ENCODE results near the gene HSD17B12.

HSD17B12 gene

GRCh38 chr11:43693731-43694130 lies 13.2 kb downstream of the HSD17B12 start:
- in situ Hi-C loops (cut with MboI; ENCODE audit: low pct_unique_long_range_greater_than_20kb, low sequenced_read_pairs, unreplicated experiment), result no loop called here
- TF ChIP-seq, protein P1, sequence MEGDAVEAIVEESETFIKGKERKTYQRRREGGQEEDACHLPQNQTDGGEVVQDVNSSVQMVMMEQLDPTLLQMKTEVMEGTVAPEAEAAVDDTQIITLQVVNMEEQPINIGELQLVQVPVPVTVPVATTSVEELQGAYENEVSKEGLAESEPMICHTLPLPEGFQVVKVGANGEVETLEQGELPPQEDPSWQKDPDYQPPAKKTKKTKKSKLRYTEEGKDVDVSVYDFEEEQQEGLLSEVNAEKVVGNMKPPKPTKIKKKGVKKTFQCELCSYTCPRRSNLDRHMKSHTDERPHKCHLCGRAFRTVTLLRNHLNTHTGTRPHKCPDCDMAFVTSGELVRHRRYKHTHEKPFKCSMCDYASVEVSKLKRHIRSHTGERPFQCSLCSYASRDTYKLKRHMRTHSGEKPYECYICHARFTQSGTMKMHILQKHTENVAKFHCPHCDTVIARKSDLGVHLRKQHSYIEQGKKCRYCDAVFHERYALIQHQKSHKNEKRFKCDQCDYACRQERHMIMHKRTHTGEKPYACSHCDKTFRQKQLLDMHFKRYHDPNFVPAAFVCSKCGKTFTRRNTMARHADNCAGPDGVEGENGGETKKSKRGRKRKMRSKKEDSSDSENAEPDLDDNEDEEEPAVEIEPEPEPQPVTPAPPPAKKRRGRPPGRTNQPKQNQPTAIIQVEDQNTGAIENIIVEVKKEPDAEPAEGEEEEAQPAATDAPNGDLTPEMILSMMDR (IDR thresholded peaks at IDR 0.05; ENCODE audit: extremely low read depth, insufficient read depth, missing control alignments), result no peak
- no peak for DNase-seq (ENCODE audit: low spot score)

DNA sequence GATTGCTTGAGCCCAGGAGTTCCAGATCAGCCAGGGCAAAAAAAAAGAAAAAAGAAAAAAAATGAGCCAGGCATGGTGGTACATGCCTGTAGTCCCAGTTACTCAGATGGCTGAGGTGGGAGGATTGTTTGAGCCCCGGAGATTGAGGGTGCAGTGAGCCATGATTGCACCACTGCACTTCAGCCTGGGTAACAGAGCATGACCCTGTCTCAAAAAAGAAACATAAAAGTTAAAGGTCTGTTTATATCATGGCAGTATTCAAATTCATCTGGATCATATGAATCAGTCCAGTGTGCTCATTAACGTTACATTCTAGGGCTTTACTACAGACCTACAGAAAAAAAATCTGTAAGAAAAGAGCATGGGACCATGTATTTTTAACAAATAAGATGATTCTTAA lies 13.9 kb downstream of the HSD17B12 start:
- DNase-seq (ENCODE audit: low spot score), result no peak
- in situ Hi-C loops (cut with MboI; ENCODE audit: low pct_unique_long_range_greater_than_20kb, low sequenced_read_pairs, unreplicated experiment), result no loop called here
- TF ChIP-seq, protein P1 (IDR thresholded peaks at IDR 0.05; ENCODE audit: extremely low read depth, insufficient read depth, missing control alignments), result no peak

DNA sequence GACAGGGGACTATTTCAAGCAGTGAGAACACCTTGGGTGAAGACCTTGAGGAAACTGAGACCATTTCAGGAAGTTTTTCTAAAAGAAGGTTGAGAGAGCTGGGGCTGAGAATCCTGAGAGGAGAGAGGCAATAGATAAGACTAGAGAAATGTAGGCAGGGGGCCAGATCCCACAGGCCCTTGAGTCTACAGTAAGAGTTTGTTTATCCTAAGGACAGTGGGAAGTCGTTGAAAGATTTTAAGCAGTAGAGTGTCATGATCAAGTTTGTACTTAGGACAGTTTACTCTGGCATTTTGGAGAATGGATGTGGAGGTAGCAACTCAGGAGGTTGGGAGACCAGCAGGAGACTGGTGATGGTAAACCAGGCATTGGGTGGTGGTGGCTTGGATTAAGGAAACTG lies 17.1 kb downstream of the HSD17B12 start:
- in situ Hi-C loops (cut with MboI; ENCODE audit: low pct_unique_long_range_greater_than_20kb, low sequenced_read_pairs, unreplicated experiment), result no loop called here
- no peak for DNase-seq (ENCODE audit: low spot score)
- TF ChIP-seq, protein P1 (IDR thresholded peaks at IDR 0.05; ENCODE audit: extremely low read depth, insufficient read depth, missing control alignments), result no peak

- in situ Hi-C loops (cut with MboI; ENCODE audit: low pct_unique_long_range_greater_than_20kb, low sequenced_read_pairs, unreplicated experiment), result no loop called here
- TF ChIP-seq, protein P1 (IDR thresholded peaks at IDR 0.05; ENCODE audit: extremely low read depth, insufficient read depth, missing control alignments), result no peak
- DNase-seq (ENCODE audit: low spot score), result no peak
Observed at GRCh38 chr11:43699870-43700269, 19.3 kb downstream of the HSD17B12 start.

- in situ Hi-C loops (cut with MboI; ENCODE audit: low pct_unique_long_range_greater_than_20kb, low sequenced_read_pairs, unreplicated experiment), result no loop called here
- DNase-seq (ENCODE audit: low spot score), result no peak
- TF ChIP-seq, protein P1 (IDR thresholded peaks at IDR 0.05; ENCODE audit: extremely low read depth, insufficient read depth, missing control alignments), result no peak
Observed at GRCh38 chr11:43706631-43707030, 26.1 kb downstream of the HSD17B12 start.

DNA sequence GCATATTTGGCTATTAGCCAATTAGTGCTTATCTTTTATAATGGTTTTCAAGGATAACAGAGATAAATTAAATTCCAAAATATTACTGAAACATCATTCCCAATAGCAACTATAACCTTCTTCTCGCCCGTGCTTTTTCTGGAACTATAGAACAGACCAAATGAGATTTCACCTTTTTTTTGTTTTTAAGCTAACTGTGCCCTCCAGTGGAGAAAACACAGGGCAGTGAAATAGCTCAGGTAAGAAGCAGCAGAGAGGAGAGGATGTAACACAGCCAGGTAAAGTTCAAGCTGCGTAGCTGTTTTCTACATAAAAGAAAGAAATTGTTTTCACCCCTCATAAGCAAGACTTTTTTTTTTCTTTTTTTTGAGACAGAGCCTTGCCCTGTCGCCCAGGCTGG lies 28.2 kb downstream of the HSD17B12 start:
- in situ Hi-C loops (cut with MboI; ENCODE audit: low pct_unique_long_range_greater_than_20kb, low sequenced_read_pairs, unreplicated experiment), result no loop called here
- DNase-seq (ENCODE audit: low spot score), result no peak
- TF ChIP-seq, protein P1 (IDR thresholded peaks at IDR 0.05; ENCODE audit: extremely low read depth, insufficient read depth, missing control alignments), result peak; percentile 24

DNA sequence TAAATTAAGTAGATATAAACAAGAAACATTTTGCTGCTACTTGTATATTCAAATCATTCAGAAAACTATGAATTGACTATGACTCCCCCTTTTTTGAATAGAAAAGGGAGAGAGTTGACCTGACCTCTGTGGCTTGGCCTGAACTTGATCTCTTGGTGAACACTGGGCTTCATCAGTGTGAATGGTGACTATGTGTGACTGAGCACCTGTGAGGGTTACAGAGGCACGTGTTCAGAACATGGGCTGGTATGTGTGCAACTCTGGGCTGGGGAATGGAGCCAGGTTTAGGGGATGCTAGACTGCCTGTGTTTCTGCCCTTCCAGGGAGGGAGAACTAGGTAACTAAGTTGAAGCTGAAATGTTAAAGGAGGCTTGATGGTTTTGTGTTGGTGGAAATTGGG lies 29.2 kb downstream of the HSD17B12 start:
- in situ Hi-C loops (cut with MboI; ENCODE audit: low pct_unique_long_range_greater_than_20kb, low sequenced_read_pairs, unreplicated experiment), result no loop called here
- DNase-seq (ENCODE audit: low spot score), result no peak
- TF ChIP-seq, protein P1 (IDR thresholded peaks at IDR 0.05; ENCODE audit: extremely low read depth, insufficient read depth, missing control alignments), result no peak
